SK-N-SH treated with all-trans-retinoic acid at 6 μM for 48 hours (cell line): Measurements from ENCODE around the gene PPP1R27.

Experiments
- BACH2 ChIP-seq: fragments of 250-450 bp; sonication (Bioruptor Pico); IDR thresholded peaks from 2 replicates; pipeline ENCODE4 v1.9.0; 2021; ENCODE audit warnings: mild to moderate bottlenecking, borderline replicate concordance
- CREB5 ChIP-seq: fragments of 250-450 bp; sonication (Bioruptor Pico); IDR thresholded peaks from 2 replicates; pipeline ENCODE4 v1.5.1; 2020; ENCODE audit warnings: low read depth, mild to moderate bottlenecking, moderate library complexity
- CSRNP3 ChIP-seq: fragments of 250-450 bp; sonication (Bioruptor Pico); IDR thresholded peaks from 2 replicates; pipeline ENCODE4 v1.5.1; 2021; ENCODE audit warnings: mild to moderate bottlenecking, moderate library complexity
- GLIS3 ChIP-seq: fragments of 250-450 bp; sonication (Bioruptor Pico); IDR thresholded peaks from 2 replicates; pipeline ENCODE4 v1.5.0; 2020; ENCODE audit warnings: mild to moderate bottlenecking, moderate library complexity
- ISL1 ChIP-seq: fragments of 250-450 bp; sonication (Bioruptor Pico); IDR thresholded peaks from 2 replicates; pipeline ENCODE4 v2.1.2; 2022; ENCODE audit warnings: mild to moderate bottlenecking, moderate library complexity
- OSR1 ChIP-seq: fragments of 250-450 bp; sonication (Bioruptor Pico); IDR thresholded peaks from 2 replicates; pipeline ENCODE4 v1.8.0; 2022; ENCODE audit warnings: moderate library complexity, mild to moderate bottlenecking, inconsistent platforms
- RARB ChIP-seq: fragments of 250-450 bp; sonication (Bioruptor Pico); IDR thresholded peaks from 2 replicates; pipeline ENCODE4 v1.8.0; 2021; ENCODE audit warnings: mild to moderate bottlenecking, moderate library complexity
- ZFP3 ChIP-seq: fragments of 250-450 bp; sonication (Bioruptor Pico); IDR thresholded peaks from 2 replicates; pipeline ENCODE4 v1.5.0; 2020; ENCODE audit warnings: mild to moderate bottlenecking, moderate library complexity
- ZFP30 ChIP-seq: fragments of 450-650 bp; formaldehyde crosslinking; IDR thresholded peaks from 2 replicates; pipeline ENCODE4 v1.5.0; 2022; ENCODE audit warnings: mild to moderate bottlenecking, moderate library complexity
- ZNF70 ChIP-seq: fragments of 450-650 bp; formaldehyde crosslinking; IDR thresholded peaks from 2 replicates; pipeline ENCODE4 v1.5.0; 2020; ENCODE audit warnings: mild to moderate bottlenecking, moderate library complexity
- ZNF8 ChIP-seq: fragments of 450-650 bp; formaldehyde crosslinking; IDR thresholded peaks from 2 replicates; pipeline ENCODE4 v1.5.0; 2020; ENCODE audit warnings: mild to moderate bottlenecking, moderate library complexity
- TF ChIP-seq, protein P1 (sequence below): fragments of 250-450 bp; sonication (Bioruptor Pico); IDR thresholded peaks from 2 replicates; pipeline ENCODE4 v1.8.0; 2020; ENCODE audit warnings: mild to moderate bottlenecking, moderate library complexity, borderline replicate concordance
- TF ChIP-seq, protein P2 (sequence below): fragments of 250-450 bp; sonication (Bioruptor Pico); IDR thresholded peaks from 2 replicates; pipeline ENCODE4 v1.8.0; 2021; ENCODE audit warnings: low read depth, mild to moderate bottlenecking, moderate library complexity, borderline replicate concordance

DNA sequence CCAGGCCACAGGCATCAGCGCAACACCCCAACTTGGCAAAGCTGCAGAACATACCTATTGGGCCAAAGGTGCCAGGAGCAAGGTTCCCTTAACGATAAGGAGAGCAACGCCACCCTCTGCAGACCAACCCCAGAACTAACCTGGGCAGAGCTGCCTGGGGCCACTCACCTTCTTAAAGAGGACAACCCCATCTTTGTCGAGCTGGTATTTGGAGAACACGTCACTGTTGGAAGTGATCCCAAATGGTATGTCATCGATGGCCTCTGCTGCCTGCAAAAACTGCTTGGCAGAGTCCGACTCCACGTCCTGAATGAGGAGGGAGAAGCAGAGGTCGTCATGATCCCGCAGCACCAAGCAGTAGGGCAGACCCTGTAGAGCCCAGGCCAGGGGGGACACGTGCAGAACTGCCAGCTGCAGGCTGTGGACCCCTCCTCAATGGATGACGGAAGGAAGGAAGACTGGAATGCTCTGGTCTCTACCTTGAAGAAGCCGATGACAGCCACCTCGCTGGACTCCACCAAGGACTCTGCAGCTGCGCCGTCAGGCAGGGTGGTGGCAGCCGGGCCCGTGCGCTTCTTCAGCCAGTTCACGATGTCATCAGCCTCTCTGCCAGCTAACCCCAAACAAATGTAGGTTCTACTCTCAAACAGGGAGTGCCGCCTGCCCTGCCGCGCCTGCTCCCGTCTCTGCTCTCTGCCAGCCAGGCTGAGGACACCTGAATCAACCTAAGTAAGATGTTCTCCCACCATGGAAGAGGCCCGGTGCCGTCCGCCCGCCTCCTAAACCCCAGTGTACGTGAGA lies 20.3 kb upstream of the PPP1R27 start:
- TF ChIP-seq OSR1 (CRISPR knock-in tag) (no peak), CSRNP3 (CRISPR knock-in tag) (no peak), BACH2 (CRISPR knock-in tag) (no peak), RARB (no peak), ZFP30 (CRISPR knock-in tag) (no peak), GLIS3 (no peak), ZNF8 (CRISPR knock-in tag) (no peak), ISL1 (CRISPR knock-in tag) (no peak), ZFP3 (CRISPR knock-in tag) (no peak), CREB5 (CRISPR knock-in tag) (no peak), ZNF70 (CRISPR knock-in tag) (no peak)
- TF ChIP-seq, protein P1, sequence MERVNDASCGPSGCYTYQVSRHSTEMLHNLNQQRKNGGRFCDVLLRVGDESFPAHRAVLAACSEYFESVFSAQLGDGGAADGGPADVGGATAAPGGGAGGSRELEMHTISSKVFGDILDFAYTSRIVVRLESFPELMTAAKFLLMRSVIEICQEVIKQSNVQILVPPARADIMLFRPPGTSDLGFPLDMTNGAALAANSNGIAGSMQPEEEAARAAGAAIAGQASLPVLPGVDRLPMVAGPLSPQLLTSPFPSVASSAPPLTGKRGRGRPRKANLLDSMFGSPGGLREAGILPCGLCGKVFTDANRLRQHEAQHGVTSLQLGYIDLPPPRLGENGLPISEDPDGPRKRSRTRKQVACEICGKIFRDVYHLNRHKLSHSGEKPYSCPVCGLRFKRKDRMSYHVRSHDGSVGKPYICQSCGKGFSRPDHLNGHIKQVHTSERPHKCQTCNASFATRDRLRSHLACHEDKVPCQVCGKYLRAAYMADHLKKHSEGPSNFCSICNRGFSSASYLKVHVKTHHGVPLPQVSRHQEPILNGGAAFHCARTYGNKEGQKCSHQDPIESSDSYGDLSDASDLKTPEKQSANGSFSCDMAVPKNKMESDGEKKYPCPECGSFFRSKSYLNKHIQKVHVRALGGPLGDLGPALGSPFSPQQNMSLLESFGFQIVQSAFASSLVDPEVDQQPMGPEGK (CRISPR knock-in tag), result no peak
- TF ChIP-seq, protein P2, sequence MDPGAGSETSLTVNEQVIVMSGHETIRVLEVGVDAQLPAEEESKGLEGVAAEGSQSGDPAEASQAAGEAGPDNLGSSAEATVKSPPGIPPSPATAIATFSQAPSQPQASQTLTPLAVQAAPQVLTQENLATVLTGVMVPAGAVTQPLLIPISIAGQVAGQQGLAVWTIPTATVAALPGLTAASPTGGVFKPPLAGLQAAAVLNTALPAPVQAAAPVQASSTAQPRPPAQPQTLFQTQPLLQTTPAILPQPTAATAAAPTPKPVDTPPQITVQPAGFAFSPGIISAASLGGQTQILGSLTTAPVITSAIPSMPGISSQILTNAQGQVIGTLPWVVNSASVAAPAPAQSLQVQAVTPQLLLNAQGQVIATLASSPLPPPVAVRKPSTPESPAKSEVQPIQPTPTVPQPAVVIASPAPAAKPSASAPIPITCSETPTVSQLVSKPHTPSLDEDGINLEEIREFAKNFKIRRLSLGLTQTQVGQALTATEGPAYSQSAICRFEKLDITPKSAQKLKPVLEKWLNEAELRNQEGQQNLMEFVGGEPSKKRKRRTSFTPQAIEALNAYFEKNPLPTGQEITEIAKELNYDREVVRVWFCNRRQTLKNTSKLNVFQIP (CRISPR knock-in tag), result no peak
